K562 (cell line): ENCODE measurements around the gene NUP210. TPM values are rescaled to one million over a fixed set of nuclear protein-coding genes. Genes with fewer than 3 reads are reported as not detected.

ENCODE experiments used
- CEBPG ChIP-seq, 3 experiments: fragments of 200-800 bp in 1 of 3; sonication (Bioruptor generic) in 1 of 3; sonication (generic) in 1 of 3; formaldehyde crosslinking in 1 of 3; IDR thresholded peaks in 2 of 3; conservative IDR thresholded peaks in 1 of 3; 2 replicates each; pipeline versions ENCODE4 v1.6.1 to v1.8.0; 2016 to 2022; ENCODE audit warnings: missing compliant biosample characterization in 2 of 3, missing genetic modification characterization in 2 of 3, mild to moderate bottlenecking in 1 of 3, missing genetic modification reagents in 1 of 3
- HOXB6 ChIP-seq: fragments of 250-450 bp; sonication (Bioruptor Pico); IDR thresholded peaks from 2 replicates; pipeline ENCODE4 v1.5.1; 2022; ENCODE audit warnings: mild to moderate bottlenecking, borderline replicate concordance
- KDM5B ChIP-seq: fragments of 200-600 bp; sonication (generic); IDR thresholded peaks from 2 replicates; pipeline ENCODE4 v1.6.1; 2012; ENCODE audit warnings: low read depth, mild to moderate bottlenecking, moderate library complexity, low read length, control low read depth, inconsistent platforms; ENCODE audit not compliant: insufficient replicate concordance
- SRF ChIP-seq, 2 experiments: fragments of 250-450, 450-650 bp in 1 of 2; sonication (Bioruptor Pico) in 1 of 2; sonication (generic) in 1 of 2; formaldehyde crosslinking; IDR thresholded peaks; 2 replicates each; pipeline versions ENCODE4 v1.5.0 to v1.5.1; 2020 to 2022; ENCODE audit warnings: mild to moderate bottlenecking in 1 of 2, missing genetic modification reagents in 1 of 2
- ZNF384 ChIP-seq: IDR thresholded peaks from 2 replicates; pipeline ENCODE4 v1.6.1; 2012; ENCODE audit warnings: low read depth, low read length, improper control_type of control experiment
- ZNF699 ChIP-seq: fragments of 250-450 bp; sonication (Bioruptor Pico); IDR thresholded peaks from 2 replicates; pipeline ENCODE4 v1.8.0; 2021; ENCODE audit warnings: mild to moderate bottlenecking, moderate library complexity; ENCODE audit not compliant: insufficient replicate concordance
- polyA plus RNA-seq, 8 experiments: library from polyadenylated mRNA; depleted of rRNA in 4 of 8; stranded (reverse) in 5 of 8; unstranded in 3 of 8; fragments of >200 nt; fragmentation: Nextera tagmentation in 2 of 8; fragmentation: Illumina TruSeq in 1 of 8; extraction: Ambion mirVana in 2 of 8; extraction: Trizol in 1 of 8; gene quantifications; 2 replicates each; pipeline versions ENCODE4 v1.2.1 to v1.2.3, GENCODE V29; 2011 to 2014; ENCODE audit warnings: inconsistent platforms in 1 of 8, missing spikeins in 1 of 8
- total RNA-seq, 7 experiments: library from RNA; depleted of rRNA in 6 of 7; stranded (reverse); fragments of >200 nt in 6 of 7; fragmentation: Illumina TruSeq in 2 of 7; extraction: Trizol in 2 of 7; gene quantifications; 2 replicates each; pipeline versions ENCODE4 v1.2.1 to v1.2.3, GENCODE V29; 2011 to 2021; ENCODE audit warnings: low replicate concordance in 1 of 7
- TF ChIP-seq, protein P1 (sequence below): sonication (generic); formaldehyde crosslinking; IDR thresholded peaks from 2 replicates; pipeline ENCODE4 v1.8.1; 2023; ENCODE audit warnings: mild to moderate bottlenecking, missing genetic modification reagents
- TF ChIP-seq, protein P2 (sequence below): sonication (generic); formaldehyde crosslinking; IDR thresholded peaks from 2 replicates; pipeline ENCODE4 v1.8.1; 2023; ENCODE audit warnings: mild to moderate bottlenecking, missing genetic modification reagents
- TF ChIP-seq, protein P3 (sequence below): fragments of 250-450 bp; sonication (Bioruptor Pico); IDR thresholded peaks from 2 replicates; pipeline ENCODE4 v1.9.0; 2021; ENCODE audit warnings: mild to moderate bottlenecking
- TF ChIP-seq, protein P4 (sequence below): fragments of 150-350 bp; conservative IDR thresholded peaks from 2 replicates; pipeline ENCODE4 v1.6.1; 2014; ENCODE audit warnings: low read length
- TF ChIP-seq, protein P5 (sequence below), 2 experiments: fragments of 450-650 bp in 1 of 2; sonication (generic) in 1 of 2; formaldehyde crosslinking in 1 of 2; IDR thresholded peaks in 1 of 2; conservative IDR thresholded peaks in 1 of 2; 2 replicates each; pipeline versions ENCODE4 v1.6.1 to v1.8.1; 2016 to 2023; ENCODE audit warnings: mild to moderate bottlenecking in 2 of 2, moderate library complexity in 2 of 2, inconsistent platforms in 1 of 2, missing genetic modification reagents in 1 of 2
- TF ChIP-seq, protein P6 (sequence below): sonication (generic); formaldehyde crosslinking; IDR thresholded peaks from 2 replicates; pipeline ENCODE4 v1.4.0; 2020; ENCODE audit warnings: mild to moderate bottlenecking, missing genetic modification reagents

Gene NUP210
- total and polyA plus RNA-seq, 9 of the 15 experiments (the other 6 are each of a cell fraction or from before 2014, with no cell fraction given), result 1.2 to 138 (median 44.0) TPM

DNA sequence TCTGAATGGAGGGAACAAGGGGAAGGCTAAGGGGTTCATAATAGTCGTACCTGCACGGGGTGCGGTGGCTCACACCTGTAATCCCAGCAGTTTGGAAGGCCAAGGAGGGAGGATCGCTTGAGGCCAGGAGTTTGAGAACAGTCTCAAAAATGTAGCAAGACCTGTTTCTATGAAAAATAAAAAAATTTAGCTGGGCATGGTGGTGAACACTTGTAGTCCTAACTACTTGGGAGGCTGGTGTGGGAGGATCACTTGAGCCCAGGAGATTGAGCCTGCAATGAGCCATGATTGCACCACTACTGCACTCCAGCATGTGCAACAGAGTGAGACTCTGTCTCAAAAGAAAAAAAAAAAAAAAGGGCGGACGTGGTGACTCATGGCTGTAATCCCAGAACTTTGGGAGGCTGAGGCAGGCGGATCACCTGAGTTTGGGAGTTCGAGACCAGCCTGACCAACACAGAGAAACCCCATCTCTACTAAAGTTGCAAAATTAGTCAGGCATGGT is 42.1 kb upstream of the NUP210 start (continued):
- TF ChIP-seq, protein P1, sequence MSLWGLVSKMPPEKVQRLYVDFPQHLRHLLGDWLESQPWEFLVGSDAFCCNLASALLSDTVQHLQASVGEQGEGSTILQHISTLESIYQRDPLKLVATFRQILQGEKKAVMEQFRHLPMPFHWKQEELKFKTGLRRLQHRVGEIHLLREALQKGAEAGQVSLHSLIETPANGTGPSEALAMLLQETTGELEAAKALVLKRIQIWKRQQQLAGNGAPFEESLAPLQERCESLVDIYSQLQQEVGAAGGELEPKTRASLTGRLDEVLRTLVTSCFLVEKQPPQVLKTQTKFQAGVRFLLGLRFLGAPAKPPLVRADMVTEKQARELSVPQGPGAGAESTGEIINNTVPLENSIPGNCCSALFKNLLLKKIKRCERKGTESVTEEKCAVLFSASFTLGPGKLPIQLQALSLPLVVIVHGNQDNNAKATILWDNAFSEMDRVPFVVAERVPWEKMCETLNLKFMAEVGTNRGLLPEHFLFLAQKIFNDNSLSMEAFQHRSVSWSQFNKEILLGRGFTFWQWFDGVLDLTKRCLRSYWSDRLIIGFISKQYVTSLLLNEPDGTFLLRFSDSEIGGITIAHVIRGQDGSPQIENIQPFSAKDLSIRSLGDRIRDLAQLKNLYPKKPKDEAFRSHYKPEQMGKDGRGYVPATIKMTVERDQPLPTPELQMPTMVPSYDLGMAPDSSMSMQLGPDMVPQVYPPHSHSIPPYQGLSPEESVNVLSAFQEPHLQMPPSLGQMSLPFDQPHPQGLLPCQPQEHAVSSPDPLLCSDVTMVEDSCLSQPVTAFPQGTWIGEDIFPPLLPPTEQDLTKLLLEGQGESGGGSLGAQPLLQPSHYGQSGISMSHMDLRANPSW (CRISPR knock-in tag), result no peak
- TF ChIP-seq KDM5B (no peak), ZNF384 (peak; percentile 70; the same call in 1 of the 2 replicates), ZNF699 (no peak), HOXB6 (CRISPR knock-in tag) (no peak), CEBPG (CRISPR knock-in tag; IDR thresholded peaks at IDR 0.05) (peak; percentile 23; the same call in 1 of the 2 replicates), CEBPG (tag; conservative IDR thresholded peaks at IDR 0.05 in 1 of 2, IDR thresholded peaks at IDR 0.05 in 1 of 2) (no peak), SRF (CRISPR knock-in tag; IDR thresholded peaks at IDR 0.05) (no peak)
- TF ChIP-seq, protein P2, sequence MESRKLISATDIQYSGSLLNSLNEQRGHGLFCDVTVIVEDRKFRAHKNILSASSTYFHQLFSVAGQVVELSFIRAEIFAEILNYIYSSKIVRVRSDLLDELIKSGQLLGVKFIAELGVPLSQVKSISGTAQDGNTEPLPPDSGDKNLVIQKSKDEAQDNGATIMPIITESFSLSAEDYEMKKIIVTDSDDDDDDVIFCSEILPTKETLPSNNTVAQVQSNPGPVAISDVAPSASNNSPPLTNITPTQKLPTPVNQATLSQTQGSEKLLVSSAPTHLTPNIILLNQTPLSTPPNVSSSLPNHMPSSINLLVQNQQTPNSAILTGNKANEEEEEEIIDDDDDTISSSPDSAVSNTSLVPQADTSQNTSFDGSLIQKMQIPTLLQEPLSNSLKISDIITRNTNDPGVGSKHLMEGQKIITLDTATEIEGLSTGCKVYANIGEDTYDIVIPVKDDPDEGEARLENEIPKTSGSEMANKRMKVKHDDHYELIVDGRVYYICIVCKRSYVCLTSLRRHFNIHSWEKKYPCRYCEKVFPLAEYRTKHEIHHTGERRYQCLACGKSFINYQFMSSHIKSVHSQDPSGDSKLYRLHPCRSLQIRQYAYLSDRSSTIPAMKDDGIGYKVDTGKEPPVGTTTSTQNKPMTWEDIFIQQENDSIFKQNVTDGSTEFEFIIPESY (CRISPR knock-in tag), result no peak
- TF ChIP-seq, protein P3, sequence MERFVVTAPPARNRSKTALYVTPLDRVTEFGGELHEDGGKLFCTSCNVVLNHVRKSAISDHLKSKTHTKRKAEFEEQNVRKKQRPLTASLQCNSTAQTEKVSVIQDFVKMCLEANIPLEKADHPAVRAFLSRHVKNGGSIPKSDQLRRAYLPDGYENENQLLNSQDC (CRISPR knock-in tag), result no peak
- TF ChIP-seq, protein P4, sequence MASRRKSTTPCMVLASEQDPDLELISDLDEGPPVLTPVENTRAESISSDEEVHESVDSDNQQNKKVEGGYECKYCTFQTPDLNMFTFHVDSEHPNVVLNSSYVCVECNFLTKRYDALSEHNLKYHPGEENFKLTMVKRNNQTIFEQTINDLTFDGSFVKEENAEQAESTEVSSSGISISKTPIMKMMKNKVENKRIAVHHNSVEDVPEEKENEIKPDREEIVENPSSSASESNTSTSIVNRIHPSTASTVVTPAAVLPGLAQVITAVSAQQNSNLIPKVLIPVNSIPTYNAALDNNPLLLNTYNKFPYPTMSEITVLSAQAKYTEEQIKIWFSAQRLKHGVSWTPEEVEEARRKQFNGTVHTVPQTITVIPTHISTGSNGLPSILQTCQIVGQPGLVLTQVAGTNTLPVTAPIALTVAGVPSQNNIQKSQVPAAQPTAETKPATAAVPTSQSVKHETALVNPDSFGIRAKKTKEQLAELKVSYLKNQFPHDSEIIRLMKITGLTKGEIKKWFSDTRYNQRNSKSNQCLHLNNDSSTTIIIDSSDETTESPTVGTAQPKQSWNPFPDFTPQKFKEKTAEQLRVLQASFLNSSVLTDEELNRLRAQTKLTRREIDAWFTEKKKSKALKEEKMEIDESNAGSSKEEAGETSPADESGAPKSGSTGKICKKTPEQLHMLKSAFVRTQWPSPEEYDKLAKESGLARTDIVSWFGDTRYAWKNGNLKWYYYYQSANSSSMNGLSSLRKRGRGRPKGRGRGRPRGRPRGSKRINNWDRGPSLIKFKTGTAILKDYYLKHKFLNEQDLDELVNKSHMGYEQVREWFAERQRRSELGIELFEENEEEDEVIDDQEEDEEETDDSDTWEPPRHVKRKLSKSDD, result no peak
- TF ChIP-seq, protein P5, sequence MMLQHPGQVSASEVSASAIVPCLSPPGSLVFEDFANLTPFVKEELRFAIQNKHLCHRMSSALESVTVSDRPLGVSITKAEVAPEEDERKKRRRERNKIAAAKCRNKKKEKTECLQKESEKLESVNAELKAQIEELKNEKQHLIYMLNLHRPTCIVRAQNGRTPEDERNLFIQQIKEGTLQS (IDR thresholded peaks at IDR 0.05), result peak; percentile 52
- TF ChIP-seq, protein P5 (CRISPR knock-in tag; conservative IDR thresholded peaks at IDR 0.05), result no peak
- TF ChIP-seq, protein P6, sequence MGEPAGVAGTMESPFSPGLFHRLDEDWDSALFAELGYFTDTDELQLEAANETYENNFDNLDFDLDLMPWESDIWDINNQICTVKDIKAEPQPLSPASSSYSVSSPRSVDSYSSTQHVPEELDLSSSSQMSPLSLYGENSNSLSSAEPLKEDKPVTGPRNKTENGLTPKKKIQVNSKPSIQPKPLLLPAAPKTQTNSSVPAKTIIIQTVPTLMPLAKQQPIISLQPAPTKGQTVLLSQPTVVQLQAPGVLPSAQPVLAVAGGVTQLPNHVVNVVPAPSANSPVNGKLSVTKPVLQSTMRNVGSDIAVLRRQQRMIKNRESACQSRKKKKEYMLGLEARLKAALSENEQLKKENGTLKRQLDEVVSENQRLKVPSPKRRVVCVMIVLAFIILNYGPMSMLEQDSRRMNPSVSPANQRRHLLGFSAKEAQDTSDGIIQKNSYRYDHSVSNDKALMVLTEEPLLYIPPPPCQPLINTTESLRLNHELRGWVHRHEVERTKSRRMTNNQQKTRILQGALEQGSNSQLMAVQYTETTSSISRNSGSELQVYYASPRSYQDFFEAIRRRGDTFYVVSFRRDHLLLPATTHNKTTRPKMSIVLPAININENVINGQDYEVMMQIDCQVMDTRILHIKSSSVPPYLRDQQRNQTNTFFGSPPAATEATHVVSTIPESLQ (CRISPR knock-in tag), result no peak
